ENCODE data around the gene BHLHE40. TPM values are rescaled to one million over a fixed set of nuclear protein-coding genes. Genes with fewer than 3 reads are reported as not detected.

Gene BHLHE40
- total RNA-seq, 4 donors from 2014 or later = 8.3 to 170 (median 19.4) TPM

DNA sequence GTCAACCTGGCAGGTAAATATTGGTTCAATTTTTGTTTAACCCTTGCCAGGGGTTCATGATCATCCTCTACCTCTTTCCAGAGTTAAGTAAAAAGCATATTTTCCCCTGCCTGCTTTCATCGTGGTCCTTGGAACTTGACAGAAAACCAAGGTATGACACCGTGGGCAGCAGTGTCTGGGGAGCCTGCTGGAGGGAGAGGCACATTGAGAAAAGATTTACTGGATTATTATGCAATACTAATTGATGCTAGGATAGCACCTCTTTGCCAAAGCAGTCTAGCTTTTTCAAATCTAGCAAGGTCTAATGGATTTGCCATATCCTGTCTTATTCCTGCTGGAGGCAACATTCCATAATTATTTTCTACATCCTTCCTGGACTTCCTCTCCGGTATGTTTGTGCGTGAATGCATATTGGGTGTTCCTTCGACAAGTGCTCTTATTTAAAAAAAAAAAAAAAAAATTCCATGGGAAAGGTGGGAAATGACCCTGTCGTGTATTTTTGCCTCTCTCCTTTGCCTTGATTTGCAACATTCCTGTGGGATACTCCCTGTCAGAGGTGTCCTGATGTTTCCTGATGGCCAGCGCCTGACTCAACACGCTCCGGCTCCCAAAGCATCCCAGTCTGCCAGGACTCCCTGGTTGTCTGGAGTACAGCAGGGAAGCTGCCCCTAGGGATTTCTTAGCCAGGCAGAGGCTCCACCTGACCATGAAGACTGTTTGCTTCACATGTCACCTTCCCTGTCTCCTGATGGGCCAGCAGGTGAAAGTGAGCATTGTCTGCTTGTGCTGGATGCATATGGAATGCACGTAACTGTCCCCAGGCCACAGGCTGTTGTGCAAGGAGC is 6.3 kb downstream of the BHLHE40 start:
- TF ChIP-seq POLR2AphosphoS5 (IDR thresholded peaks at IDR 0.05) = peak in 1 of 2 donors; percentile 18
- TF ChIP-seq, protein P1, sequence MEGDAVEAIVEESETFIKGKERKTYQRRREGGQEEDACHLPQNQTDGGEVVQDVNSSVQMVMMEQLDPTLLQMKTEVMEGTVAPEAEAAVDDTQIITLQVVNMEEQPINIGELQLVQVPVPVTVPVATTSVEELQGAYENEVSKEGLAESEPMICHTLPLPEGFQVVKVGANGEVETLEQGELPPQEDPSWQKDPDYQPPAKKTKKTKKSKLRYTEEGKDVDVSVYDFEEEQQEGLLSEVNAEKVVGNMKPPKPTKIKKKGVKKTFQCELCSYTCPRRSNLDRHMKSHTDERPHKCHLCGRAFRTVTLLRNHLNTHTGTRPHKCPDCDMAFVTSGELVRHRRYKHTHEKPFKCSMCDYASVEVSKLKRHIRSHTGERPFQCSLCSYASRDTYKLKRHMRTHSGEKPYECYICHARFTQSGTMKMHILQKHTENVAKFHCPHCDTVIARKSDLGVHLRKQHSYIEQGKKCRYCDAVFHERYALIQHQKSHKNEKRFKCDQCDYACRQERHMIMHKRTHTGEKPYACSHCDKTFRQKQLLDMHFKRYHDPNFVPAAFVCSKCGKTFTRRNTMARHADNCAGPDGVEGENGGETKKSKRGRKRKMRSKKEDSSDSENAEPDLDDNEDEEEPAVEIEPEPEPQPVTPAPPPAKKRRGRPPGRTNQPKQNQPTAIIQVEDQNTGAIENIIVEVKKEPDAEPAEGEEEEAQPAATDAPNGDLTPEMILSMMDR (IDR thresholded peaks at IDR 0.05) = no peak
- peak; percentile 12 for TF ChIP-seq POLR2A (IDR thresholded peaks at IDR 0.05; ENCODE audit: low read depth)
- no peak for TF ChIP-seq EP300 (IDR thresholded peaks at IDR 0.05)
- intact Hi-C loops (cut with DNase I) = loop anchor here (5.0 to 10.0 kb wide), 2 partner anchors 42 to 481 kb away; no protein-coding TSS in a partner anchor
- WGBS = 53% methylated on average over 9 of the region's 10 CpGs

DNA sequence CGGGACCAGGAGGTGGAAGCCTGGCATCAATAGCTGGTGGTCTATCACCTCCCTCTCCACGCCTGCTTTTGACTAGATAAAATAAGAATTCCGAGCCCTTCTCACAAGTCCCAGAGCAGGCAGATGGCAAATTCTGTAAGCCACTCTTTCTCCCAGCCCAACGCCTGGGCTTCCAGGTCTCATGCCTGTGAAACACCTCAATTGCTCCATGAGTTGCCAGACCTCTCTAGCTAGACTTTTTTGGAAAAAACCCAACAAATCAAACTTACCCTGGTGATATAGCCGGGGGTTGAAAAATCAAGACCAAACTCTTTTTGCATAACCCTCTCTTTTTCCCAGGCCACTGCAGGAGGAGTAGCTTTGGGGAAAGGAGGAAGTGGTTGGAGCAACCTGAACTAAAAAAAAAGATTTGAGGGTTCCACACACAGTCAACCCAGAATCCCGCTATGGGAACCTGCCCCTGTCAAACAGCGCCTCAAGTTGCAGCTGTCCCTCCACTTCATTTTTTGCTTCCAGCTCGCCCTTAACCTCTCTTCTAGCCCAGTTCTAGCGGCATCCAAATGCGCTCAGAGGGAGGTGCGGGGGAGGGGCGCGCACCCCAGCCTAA is 7.0 kb downstream of the BHLHE40 start:
- H3K36me3 ChIP-seq = peaks cover 0 to 20% (median 11%) of the 10 kb centered on the region in 4 donors
- H3K27ac ChIP-seq (replicated peaks in 1 of 4) = peak overlapping the region; percentile 95 to 99 (median 97)
- H3K27me3 ChIP-seq = no peaks in the 10 kb centered on the region
- DNase-seq (ENCODE audit: extremely low spot score) = no peak
- intact Hi-C loops (cut with DNase I) = loop anchor here (5.0 to 10.0 kb wide), 2 partner anchors 41 to 481 kb away; no protein-coding TSS in a partner anchor
- H3K4me1 ChIP-seq = peaks cover 71 to 82% (median 80%) of the 10 kb centered on the region in 4 donors
- no peaks in the 10 kb centered on the region for H3K9me3 ChIP-seq
- peak overlapping the region; percentile 49 to 59 (median 54) for H3K4me3 ChIP-seq
- WGBS = 13% methylated on average over 11 of the region's 13 CpGs
- TF ChIP-seq POLR2AphosphoS5 (IDR thresholded peaks at IDR 0.05) (no peak), POLR2A (IDR thresholded peaks at IDR 0.05; ENCODE audit: low read depth) (no peak), EP300 (IDR thresholded peaks at IDR 0.05) (no peak)
- TF ChIP-seq, protein P1 (IDR thresholded peaks at IDR 0.05) = no peak

More for the DNA sequence above, 6.3 kb downstream of the BHLHE40 start:
- Histone ChIP-seq H3K36me3 (peaks cover 0 to 22% (median 11%) of the 10 kb centered on the region in 4 donors), H3K4me1 (peaks cover 71 to 89% (median 87%) of the 10 kb centered on the region in 4 donors), H3K27ac (replicated peaks in 1 of 4) (peak overlapping the region; percentile 95 to 99 (median 97)), H3K4me3 (peak overlapping the region in 1 of 4 donors; percentile 55), H3K9me3 (no peaks in the 10 kb centered on the region), H3K27me3 (no peaks in the 10 kb centered on the region)
- no peak for DNase-seq (ENCODE audit: extremely low spot score)

DNA sequence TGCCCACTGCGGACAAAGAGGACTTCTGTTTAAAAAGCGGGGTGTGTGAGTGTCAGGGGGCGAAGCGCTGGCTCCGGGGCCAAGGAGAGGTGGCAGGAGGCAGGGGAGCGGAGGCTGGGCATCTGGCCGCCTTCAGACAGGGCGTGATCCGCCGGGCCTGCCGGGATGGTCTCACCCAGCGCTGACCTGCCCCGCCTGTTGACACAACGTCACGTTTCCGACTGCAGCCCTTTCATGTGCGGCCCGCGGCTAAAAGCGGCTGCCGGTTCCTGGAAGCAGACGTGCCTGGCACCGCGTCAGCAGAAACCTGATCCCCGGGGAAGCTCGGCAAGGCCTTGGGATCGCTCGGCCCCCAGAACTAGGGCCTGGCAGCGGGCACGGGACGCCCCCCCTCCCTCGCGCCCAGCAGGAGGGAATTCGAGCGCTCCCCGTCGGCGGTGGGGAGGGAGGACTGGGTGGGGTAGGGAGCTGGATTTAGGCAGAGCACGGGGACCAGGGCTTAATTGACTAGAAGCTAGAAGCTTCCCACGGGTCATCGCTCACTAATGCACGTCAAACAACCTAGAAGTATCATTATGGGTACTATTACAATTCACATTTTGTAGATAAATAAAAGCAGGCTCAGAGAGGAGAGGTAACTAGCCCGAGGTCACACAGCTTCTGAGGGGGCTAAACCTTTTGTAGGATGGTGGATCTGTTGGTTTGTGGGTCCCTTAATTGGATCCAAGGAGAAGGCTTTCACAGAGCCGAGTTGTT is 7.7 kb downstream of the BHLHE40 start:
- DNase-seq (ENCODE audit: extremely low spot score) = peak; percentile 99
- TF ChIP-seq POLR2A (IDR thresholded peaks at IDR 0.05; ENCODE audit: low read depth) (no peak), POLR2AphosphoS5 (IDR thresholded peaks at IDR 0.05) (peak in 1 of 2 donors; percentile 99), EP300 (IDR thresholded peaks at IDR 0.05) (peak; percentile 98)
- TF ChIP-seq, protein P1 (IDR thresholded peaks at IDR 0.05) = no peak
- Histone ChIP-seq H3K27me3 (no peaks in the 10 kb centered on the region), H3K4me1 (peaks cover 65 to 75% (median 74%) of the 10 kb centered on the region in 4 donors), H3K4me3 (peak overlapping the region; percentile 49 to 59 (median 54)), H3K36me3 (peaks cover 0 to 16% (median 9%) of the 10 kb centered on the region in 4 donors), H3K27ac (replicated peaks in 1 of 4) (peak overlapping the region; percentile 95 to 99 (median 97)), H3K9me3 (no peaks in the 10 kb centered on the region)
- intact Hi-C loops (cut with DNase I) = loop anchor here (5.0 to 10.0 kb wide), 2 partner anchors 40 to 482 kb away; no protein-coding TSS in a partner anchor
- WGBS = 13% methylated on average over 5 of the region's 44 CpGs

DNA sequence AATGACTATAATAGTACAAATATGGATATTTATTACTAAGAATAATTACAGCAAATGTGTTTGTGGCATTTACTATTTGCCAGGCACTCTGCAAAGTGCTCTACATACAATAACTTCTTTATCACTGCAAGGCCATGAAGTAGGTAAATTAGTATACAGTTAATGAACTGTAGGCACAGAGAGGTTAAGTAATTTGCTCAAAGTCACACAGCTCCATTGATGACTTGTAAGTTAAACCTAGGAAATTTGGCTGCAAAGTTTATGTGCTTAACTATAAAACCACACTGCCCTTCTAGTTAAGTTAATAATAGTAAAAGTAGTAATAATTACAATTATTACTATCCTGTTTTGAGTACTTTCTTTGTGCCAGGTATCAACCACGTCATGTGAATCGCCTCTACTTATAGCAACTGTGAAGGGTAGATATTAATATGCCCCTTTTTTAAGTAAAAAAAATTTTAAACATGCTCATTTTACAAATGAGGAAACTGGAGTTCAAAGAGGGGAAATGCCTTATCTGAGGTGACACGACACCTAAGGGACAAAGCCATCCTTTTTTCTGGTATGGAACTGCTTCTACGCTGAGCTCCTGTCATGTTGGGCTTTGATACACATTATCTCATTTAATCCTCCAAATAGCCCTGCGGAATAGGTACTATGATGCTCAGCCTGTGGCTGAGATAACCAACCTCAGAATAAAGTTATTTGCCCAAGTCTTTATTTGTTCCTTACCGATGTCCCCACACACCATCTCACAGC is 8.5 kb downstream of the BHLHE40 start:
- H3K36me3 ChIP-seq = peaks cover 0 to 10% (median 8%) of the 10 kb centered on the region in 4 donors
- TF ChIP-seq POLR2A (IDR thresholded peaks at IDR 0.05; ENCODE audit: low read depth) (no peak), POLR2AphosphoS5 (IDR thresholded peaks at IDR 0.05) (no peak), EP300 (IDR thresholded peaks at IDR 0.05) (no peak)
- TF ChIP-seq, protein P1 (IDR thresholded peaks at IDR 0.05) = no peak
- peak overlapping the region; percentile 95 to 99 (median 97) for H3K27ac ChIP-seq (replicated peaks in 1 of 4)
- peaks cover 57 to 68% (median 66%) of the 10 kb centered on the region in 4 donors for H3K4me1 ChIP-seq
- H3K9me3 ChIP-seq = no peaks in the 10 kb centered on the region
- intact Hi-C loops (cut with DNase I) = loop anchor here (5.0 to 10.0 kb wide), 2 partner anchors 40 to 483 kb away; no protein-coding TSS in a partner anchor
- peak overlapping the region; percentile 49 to 59 (median 54) for H3K4me3 ChIP-seq
- no peaks in the 10 kb centered on the region for H3K27me3 ChIP-seq
- DNase-seq (ENCODE audit: extremely low spot score) = no peak
- WGBS = 87% methylated on average over 6 of the region's 6 CpGs

Measured in esophagus muscularis mucosa (tissue), 4 donors.